Measurements from ENCODE around the gene LRRC26. TPM values are rescaled to one million over a fixed set of nuclear protein-coding genes. Genes with fewer than 3 reads are reported as not detected.

The LRRC26 gene
- total and polyA plus RNA-seq, 2 of the 13 experiments (the other 11 are each of a cell fraction or from before 2014, with no cell fraction given), result not detected

DNA sequence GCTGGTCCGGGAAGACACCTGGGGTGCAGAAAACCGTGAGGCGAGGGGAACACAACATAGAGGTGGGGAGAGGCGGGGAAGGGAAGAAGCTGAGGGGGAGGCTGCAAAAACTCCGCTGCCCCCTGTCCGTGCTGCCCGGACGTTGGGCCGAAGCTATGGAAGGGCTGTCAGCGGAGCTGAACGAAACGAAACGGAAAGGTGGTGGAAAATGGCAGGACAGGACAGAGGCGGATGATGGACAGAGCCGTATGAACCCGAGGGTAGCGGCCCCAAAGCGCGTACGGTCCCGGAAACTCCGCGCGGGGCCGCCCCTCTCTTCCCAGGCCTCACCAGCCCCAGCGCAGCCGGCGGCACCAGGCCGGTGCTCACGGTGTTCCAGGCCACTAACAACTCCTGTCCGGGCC lies 18.2 kb upstream of the LRRC26 start (continued):
- TF ChIP-seq NFATC3 (CRISPR knock-in tag; IDR thresholded peaks at IDR 0.05) (0 out of 2 replicates have a peak, but pooled peaks have one; percentile 48), ZNF33B (CRISPR knock-in tag; IDR thresholded peaks at IDR 0.05) (0 out of 2 replicates have a peak, but pooled peaks have one; percentile 4), FOXO4 (CRISPR knock-in tag; conservative IDR thresholded peaks at IDR 0.05) (0 out of 2 replicates have a peak, but pooled peaks have one; percentile 38), HNRNPL (IDR thresholded peaks at IDR 0.05; ENCODE audit: low read depth, low read length) (no peak), ZFP36L1 (CRISPR knock-in tag; IDR thresholded peaks at IDR 0.05) (0 out of 2 replicates have a peak, but pooled peaks have one; percentile 52), NR1H2 (CRISPR knock-in tag; IDR thresholded peaks at IDR 0.05; ENCODE audit: borderline replicate concordance, low read depth) (0 out of 2 replicates have a peak, but pooled peaks have one; percentile 67), TERF1 (CRISPR knock-in tag; IDR thresholded peaks at IDR 0.05) (peak; percentile 32; the same call in 1 of the 2 replicates)
- TF ChIP-seq, protein P1, sequence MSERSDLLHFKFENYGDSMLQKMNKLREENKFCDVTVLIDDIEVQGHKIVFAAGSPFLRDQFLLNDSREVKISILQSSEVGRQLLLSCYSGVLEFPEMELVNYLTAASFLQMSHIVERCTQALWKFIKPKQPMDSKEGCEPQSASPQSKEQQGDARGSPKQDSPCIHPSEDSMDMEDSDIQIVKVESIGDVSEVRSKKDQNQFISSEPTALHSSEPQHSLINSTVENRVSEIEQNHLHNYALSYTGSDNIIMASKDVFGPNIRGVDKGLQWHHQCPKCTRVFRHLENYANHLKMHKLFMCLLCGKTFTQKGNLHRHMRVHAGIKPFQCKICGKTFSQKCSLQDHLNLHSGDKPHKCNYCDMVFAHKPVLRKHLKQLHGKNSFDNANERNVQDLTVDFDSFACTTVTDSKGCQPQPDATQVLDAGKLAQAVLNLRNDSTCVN (CRISPR knock-in tag; IDR thresholded peaks at IDR 0.05; ENCODE audit: borderline replicate concordance), result no peak
- TF ChIP-seq, protein P2, sequence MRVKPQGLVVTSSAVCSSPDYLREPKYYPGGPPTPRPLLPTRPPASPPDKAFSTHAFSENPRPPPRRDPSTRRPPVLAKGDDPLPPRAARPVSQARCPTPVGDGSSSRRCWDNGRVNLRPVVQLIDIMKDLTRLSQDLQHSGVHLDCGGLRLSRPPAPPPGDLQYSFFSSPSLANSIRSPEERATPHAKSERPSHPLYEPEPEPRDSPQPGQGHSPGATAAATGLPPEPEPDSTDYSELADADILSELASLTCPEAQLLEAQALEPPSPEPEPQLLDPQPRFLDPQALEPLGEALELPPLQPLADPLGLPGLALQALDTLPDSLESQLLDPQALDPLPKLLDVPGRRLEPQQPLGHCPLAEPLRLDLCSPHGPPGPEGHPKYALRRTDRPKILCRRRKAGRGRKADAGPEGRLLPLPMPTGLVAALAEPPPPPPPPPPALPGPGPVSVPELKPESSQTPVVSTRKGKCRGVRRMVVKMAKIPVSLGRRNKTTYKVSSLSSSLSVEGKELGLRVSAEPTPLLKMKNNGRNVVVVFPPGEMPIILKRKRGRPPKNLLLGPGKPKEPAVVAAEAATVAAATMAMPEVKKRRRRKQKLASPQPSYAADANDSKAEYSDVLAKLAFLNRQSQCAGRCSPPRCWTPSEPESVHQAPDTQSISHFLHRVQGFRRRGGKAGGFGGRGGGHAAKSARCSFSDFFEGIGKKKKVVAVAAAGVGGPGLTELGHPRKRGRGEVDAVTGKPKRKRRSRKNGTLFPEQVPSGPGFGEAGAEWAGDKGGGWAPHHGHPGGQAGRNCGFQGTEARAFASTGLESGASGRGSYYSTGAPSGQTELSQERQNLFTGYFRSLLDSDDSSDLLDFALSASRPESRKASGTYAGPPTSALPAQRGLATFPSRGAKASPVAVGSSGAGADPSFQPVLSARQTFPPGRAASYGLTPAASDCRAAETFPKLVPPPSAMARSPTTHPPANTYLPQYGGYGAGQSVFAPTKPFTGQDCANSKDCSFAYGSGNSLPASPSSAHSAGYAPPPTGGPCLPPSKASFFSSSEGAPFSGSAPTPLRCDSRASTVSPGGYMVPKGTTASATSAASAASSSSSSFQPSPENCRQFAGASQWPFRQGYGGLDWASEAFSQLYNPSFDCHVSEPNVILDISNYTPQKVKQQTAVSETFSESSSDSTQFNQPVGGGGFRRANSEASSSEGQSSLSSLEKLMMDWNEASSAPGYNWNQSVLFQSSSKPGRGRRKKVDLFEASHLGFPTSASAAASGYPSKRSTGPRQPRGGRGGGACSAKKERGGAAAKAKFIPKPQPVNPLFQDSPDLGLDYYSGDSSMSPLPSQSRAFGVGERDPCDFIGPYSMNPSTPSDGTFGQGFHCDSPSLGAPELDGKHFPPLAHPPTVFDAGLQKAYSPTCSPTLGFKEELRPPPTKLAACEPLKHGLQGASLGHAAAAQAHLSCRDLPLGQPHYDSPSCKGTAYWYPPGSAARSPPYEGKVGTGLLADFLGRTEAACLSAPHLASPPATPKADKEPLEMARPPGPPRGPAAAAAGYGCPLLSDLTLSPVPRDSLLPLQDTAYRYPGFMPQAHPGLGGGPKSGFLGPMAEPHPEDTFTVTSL (CRISPR knock-in tag; IDR thresholded peaks at IDR 0.05; ENCODE audit: borderline replicate concordance), result peak; percentile 48; the same call in 1 of the 2 replicates
- TF ChIP-seq, protein P3, sequence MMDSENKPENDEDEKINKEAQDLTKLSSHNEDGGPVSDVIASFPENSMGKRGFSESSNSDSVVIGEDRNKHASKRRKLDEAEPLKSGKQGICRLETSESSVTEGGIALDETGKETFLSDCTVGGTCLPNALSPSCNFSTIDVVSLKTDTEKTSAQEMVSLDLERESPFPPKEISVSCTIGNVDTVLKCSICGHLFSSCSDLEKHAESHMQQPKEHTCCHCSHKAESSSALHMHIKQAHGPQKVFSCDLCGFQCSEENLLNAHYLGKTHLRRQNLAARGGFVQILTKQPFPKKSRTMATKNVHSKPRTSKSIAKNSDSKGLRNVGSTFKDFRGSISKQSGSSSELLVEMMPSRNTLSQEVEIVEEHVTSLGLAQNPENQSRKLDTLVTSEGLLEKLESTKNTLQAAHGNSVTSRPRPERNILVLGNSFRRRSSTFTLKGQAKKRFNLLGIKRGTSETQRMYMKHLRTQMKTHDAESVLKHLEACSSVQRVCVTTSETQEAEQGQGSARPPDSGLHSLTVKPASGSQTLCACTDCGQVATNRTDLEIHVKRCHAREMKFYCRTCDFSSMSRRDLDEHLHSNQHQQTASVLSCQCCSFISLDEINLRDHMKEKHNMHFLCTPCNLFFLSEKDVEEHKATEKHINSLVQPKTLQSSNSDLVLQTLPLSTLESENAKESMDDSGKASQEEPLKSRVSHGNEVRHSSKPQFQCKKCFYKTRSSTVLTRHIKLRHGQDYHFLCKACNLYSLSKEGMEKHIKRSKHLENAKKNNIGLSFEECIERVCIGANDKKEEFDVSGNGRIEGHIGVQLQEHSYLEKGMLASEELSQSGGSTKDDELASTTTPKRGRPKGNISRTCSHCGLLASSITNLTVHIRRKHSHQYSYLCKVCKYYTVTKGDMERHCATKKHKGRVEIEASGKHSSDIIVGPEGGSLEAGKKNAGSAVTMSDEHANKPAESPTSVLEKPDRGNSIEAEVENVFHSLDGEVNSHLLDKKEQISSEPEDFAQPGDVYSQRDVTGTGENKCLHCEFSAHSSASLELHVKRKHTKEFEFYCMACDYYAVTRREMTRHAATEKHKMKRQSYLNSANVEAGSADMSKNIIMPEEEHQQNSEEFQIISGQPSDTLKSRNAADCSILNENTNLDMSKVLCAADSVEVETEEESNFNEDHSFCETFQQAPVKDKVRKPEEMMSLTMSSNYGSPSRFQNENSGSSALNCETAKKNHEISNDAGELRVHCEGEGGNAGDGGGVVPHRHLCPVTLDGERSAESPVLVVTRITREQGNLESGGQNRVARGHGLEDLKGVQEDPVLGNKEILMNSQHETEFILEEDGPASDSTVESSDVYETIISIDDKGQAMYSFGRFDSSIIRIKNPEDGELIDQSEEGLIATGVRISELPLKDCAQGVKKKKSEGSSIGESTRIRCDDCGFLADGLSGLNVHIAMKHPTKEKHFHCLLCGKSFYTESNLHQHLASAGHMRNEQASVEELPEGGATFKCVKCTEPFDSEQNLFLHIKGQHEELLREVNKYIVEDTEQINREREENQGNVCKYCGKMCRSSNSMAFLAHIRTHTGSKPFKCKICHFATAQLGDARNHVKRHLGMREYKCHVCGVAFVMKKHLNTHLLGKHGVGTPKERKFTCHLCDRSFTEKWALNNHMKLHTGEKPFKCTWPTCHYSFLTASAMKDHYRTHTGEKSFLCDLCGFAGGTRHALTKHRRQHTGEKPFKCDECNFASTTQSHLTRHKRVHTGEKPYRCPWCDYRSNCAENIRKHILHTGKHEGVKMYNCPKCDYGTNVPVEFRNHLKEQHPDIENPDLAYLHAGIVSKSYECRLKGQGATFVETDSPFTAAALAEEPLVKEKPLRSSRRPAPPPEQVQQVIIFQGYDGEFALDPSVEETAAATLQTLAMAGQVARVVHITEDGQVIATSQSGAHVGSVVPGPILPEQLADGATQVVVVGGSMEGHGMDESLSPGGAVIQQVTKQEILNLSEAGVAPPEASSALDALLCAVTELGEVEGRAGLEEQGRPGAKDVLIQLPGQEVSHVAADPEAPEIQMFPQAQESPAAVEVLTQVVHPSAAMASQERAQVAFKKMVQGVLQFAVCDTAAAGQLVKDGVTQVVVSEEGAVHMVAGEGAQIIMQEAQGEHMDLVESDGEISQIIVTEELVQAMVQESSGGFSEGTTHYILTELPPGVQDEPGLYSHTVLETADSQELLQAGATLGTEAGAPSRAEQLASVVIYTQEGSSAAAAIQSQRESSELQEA (CRISPR knock-in tag; IDR thresholded peaks at IDR 0.05; ENCODE audit: not compliant biosample characterization), result peak; percentile 30

All from HepG2 (cell line).